NCI-H128 (cell line): Measurements from ENCODE around the gene ARHGEF4.

Experiments used
- DNase-seq: peaks from one replicate; lab custom pipeline; 2025; ENCODE audit not compliant: unreplicated experiment; lab: John Stamatoyannopoulos, UW

Gene ARHGEF4

GRCh38 chr2:131035112-131035825 lies 198.6 kb downstream of the ARHGEF4 start:
- no peak for DNase-seq

DNA sequence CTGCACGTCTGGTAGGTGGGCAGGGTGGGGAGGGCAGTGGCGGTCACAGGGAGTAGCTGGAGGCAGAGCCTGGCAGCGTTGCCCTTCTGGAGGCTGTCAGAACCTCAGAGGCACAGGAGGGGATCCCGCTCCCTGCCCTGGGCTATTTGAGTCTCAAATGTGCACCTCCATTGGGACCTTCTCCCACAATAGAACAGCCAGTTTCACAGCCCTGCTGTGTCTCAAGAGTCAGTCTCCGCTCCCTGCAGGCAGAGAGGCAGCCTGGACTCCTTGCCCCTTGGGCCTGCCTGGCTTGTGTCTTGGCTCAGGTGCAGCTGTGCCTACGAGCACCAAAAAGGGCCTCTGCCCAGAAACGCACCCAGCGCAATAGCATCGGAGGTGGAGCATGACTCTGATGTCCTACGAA lies 199.1 kb downstream of the ARHGEF4 start:
- DNase-seq = no peak

DNA sequence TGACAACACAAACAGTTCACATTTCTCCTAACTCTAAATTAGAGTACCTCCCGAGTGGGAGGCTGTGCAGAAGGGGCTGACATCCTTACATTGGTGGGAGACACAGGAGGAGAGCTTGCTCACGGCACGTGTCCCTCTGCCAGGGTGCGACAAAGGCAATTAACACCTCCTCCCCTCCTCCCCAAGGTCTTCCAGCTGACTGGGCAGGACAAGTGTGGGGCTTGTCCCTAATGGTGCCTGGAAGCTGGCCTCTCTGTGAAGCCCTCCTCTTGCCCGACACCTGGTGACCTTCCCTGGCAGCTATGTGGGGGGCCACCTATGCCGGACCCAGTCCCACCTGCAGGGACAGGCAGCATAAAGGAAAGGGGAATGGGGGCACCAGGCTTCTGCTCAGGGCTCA lies 199.6 kb downstream of the ARHGEF4 start:
- no peak for DNase-seq

GRCh38 chr2:131036696-131037397 lies 200.1 kb downstream of the ARHGEF4 start:
- no peak for DNase-seq

DNA sequence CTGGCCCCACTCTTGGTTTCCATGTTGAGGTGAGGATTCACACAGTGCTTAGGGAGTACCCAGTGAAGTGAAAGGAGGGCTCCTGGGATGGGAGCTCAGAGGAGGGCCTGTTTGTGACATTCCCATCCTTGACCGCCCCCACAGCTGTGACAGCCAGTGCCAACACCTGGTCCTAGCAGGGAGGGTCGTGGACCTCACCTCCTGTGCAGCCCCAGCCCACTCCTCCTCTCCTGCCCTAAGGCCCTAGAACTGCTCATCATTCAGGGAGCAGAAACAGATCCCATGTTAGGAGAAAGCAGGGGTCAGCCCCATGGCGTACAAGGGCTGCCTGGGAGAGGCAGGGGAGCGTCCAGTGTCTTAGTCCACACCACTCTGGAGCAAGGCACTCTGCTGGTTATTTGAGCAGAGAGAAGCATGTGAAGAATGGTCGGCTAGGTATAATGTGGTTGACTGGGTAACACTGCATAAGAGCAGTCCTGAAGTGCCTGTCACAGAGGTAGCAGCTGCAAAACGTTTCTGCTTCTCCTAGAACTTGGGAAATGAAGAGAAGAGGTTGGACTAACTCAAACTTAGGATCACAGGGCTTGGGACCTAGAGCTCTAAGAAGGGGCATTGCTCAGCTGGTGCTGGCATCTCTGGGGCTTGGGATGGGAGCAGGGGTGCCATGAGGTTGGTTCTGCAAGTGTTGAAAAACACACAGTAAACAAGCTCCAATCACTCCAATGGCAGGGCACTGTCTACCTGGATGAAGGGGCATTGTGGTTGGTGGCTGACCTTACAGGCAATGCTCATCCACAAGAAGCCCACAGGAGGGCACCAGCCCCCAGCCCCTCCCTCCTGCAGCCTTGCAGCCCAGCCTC lies 200.9 kb downstream of the ARHGEF4 start:
- DNase-seq = no peak

- no peak for DNase-seq
These were observed 201.8 kb downstream of the ARHGEF4 start for GRCh38 chr2:131038258-131039100.

- DNase-seq = no peak
These were observed 202.4 kb downstream of the ARHGEF4 start for GRCh38 chr2:131039101-131039440.

DNA sequence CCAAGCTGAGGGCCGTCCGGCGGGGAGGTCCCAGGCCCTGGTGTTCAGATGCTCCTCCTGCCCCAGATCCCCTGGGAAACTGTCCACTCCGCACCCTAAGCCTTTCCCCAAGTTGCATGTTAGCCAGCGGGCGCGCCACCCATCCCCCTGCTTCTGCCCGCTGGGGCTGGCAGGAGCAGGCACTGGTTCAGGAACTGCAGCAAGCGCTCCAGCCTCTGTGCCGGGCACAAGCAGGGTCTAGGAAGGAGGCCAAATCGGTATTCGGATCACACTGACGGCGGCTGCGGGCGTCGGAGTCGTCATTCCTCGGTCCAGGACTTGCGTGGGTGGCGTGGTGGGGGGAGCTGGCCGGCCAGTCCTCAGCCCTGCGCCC lies 202.8 kb downstream of the ARHGEF4 start:
- DNase-seq = no peak

DNA sequence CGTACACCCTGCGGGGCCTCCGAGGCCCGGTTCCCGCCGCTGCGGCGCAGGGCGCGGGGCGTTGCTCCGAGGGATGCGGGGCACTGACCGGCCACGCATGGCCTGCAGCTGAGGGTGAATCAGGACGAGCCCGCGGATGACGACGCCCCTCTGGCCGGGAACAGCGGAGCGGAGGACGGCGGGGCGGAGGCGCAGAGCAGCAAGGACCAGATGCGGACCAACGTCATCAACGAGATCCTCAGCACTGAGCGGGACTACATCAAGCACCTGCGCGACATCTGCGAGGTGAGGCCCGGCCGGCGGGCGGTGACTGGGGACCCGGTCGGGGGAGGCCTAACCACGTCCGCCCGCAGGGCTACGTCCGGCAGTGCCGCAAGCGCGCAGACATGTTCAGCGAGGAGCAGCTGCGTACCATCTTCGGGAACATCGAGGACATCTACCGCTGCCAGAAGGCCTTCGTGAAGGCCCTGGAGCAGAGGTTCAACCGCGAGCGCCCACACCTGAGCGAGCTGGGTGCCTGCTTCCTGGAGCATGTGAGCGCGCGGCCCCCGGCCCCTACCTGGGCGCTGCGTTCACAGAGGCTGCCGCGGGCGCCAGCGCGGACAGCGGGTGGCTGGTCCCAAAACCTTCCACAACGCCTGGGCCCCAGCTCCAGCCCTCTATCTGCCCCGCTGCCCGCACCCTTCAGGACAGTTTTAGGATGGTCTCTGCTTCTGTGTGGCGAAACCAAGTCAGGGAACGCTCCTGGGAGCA lies 203.4 kb downstream of the ARHGEF4 start:
- DNase-seq = no peak

GRCh38 chr2:131040661-131041401 lies 204.1 kb downstream of the ARHGEF4 start:
- no peak for DNase-seq

- no peak for DNase-seq
These were observed 204.9 kb downstream of the ARHGEF4 start for GRCh38 chr2:131041402-131042147.

DNA sequence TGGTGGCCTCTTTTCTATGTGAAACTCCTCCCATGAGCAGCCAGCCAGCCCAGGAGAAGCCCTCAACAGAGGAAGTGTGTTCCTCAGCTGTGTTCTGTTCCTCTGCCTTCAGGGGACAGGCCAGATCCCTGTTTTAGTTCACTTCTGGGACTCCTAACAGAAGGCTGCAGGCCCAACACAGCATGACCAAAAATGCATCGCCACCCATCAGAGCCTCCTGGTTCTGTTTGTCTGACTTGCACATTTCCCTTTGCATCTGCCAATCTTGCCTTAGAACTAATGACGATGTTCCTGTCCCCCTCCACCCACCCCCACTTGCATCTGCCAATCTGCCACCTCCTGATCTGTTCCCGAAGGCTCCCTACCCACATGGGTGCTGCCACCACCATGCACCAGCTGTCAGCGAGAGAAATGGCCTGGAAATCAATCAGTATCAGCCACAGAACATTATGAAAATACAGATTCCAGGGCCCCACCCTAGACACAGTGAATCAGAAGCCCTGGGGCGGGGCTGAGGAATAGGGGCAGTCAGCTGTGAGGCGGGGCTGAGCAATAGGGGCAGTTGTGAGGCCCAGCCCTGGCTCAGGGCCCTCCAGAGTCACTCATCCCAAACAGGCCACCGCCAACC lies 205.5 kb downstream of the ARHGEF4 start:
- DNase-seq = no peak

DNA sequence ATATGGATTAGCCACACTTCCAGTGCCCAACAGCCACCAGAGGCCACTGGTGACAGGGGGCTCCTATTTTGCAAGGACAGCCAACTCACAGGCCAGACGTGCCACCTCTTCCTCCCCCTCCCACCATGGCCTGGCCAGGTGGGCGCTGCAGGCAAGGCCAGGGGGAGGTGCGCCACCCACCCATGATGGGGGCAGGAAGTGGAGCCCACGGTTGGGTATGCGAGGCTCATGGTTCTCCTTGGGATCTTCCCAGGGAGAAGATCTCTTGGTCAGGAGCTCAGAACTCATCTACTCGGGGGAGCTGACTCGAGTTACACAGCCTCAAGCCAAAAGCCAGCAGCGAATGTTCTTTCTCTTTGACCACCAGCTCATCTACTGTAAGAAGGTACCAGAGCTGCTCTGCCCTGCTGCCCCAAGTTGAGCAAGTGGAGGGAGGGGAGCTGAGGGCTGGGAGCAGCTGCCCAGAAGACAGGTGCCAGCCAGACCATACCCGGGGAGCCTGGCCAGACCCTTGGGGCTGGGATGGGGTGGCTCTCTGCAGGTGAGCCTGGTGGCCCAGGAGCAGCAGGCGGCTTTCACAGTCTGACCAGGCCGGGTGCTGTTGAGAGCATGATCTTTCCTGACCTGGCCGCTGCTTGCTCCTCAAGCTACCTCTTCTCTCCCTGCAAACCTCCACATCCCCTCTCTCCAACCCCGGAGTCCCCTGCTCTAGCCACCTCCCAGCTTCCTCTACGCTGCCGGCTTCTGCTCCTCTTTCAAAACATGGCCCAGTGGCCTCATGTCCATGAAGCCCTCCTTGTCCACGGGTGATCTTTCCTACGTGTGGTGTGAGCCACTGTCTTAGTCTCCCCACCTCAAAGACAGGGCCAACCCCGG lies 206.7 kb downstream of the ARHGEF4 start:
- no peak for DNase-seq

DNA sequence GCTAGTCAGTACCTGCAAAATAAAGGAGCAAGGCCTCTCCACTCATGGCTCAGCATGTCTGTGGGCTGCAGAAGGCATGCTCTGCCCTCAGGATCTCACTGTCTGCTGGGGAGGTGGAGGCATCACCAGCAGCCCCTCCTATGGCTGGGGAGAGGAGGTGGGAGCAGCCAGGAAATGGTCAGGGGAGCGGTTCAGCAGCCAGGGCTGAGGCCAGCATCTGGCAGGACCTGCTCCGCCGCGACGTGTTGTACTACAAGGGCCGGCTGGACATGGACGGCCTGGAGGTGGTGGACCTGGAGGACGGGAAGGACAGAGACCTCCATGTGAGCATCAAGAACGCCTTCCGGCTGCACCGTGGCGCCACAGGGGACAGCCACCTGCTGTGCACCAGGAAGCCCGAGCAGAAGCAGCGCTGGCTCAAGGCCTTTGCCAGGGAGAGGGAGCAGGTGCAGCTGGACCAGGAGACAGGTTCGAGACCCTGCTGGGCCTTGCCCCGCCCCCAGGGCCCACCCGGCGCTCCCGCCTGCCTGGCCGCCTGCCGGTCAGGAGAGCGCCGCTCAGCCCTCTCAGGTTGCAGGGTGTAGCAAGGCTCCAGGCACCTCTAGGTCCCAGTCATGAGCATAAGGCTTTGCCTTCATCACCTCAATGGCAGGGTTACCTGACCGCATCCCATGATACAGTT lies 207.5 kb downstream of the ARHGEF4 start:
- DNase-seq = no peak

DNA sequence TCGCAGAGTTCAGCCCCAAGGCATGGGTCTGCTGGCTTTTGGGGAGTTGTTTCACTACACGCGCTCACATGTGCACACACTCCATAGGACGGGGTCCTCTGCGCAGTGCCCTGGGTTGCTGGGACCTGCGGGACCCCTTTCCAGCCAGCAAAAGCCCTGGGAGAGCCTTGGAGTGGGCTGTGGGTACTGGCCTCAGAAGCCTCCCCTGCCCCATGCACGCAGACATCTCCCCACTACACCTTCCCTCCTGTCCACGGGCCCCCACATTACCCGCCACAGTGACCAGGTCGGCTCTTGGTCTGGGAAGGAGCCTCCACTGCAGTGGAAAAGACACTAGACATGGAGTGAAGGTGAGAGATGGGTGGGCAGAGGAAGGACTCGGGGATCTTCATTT lies 208.0 kb downstream of the ARHGEF4 start:
- no peak for DNase-seq

- DNase-seq = no peak
These were observed 208.7 kb downstream of the ARHGEF4 start for GRCh38 chr2:131045286-131046027.
